Esophagus squamous epithelium (tissue), 5 donors: ENCODE data around the gene MYOCOS. TPM values are rescaled to one million over a fixed set of nuclear protein-coding genes. Genes with fewer than 3 reads are reported as not detected.

Experiments used
- DNase-seq: peaks from one replicate; lab custom pipeline; 2025; lab: John Stamatoyannopoulos, UW
- H3K27ac ChIP-seq, 4 donors: fragments of 200-600 bp; sonication (generic); one replicate each; pipeline ENCODE4 v1.5.1; 2016 to 2019; ENCODE audit warnings: mild to moderate bottlenecking in 1 of 4
- H3K27me3 ChIP-seq, 4 donors: fragments of 200-600 bp; sonication (generic); 1 replicate in 3 of 4; 2 replicates in 1 of 4; pipeline versions ENCODE4 v1.5.1 to v1.6.0; 2017 to 2021; ENCODE audit warnings: antibody characterized with exemption in 1 of 4
- H3K36me3 ChIP-seq, 3 donors: fragments of 200-600 bp; sonication (generic); one replicate each; pipeline ENCODE4 v1.5.1; 2016 to 2019
- H3K4me1 ChIP-seq, 3 donors: fragments of 200-600 bp; sonication (generic); one replicate each; pipeline ENCODE4 v1.5.1; 2017 to 2019
- H3K4me3 ChIP-seq, 4 donors: fragments of 200-600 bp; sonication (generic); 1 replicate in 3 of 4; 2 replicates in 1 of 4; pipeline ENCODE4 v1.5.1; 2016 to 2019; ENCODE audit warnings: mild to moderate bottlenecking in 2 of 4, moderate library complexity in 1 of 4
- H3K9me3 ChIP-seq, 3 donors: fragments of 200-600 bp; sonication (generic); one replicate each; pipeline ENCODE4 v1.5.1; 2016 to 2019
- CTCF ChIP-seq, 6 experiments: fragments of 450-650 bp in 4 of 6; fragments of 200-600 bp in 2 of 6; sonication (generic) in 2 of 6; IDR thresholded peaks; one replicate each; pipeline ENCODE4 v1.5.1; 2016 to 2019; ENCODE audit warnings: antibody characterized with exemption in 6 of 6, mild to moderate bottlenecking in 4 of 6, moderate library complexity in 4 of 6
- POLR2A ChIP-seq, 4 donors: fragments of 450-650 bp; IDR thresholded peaks; one replicate each; pipeline ENCODE4 v1.6.1; 2017; ENCODE audit warnings: antibody characterized with exemption in 4 of 4, mild to moderate bottlenecking in 4 of 4, moderate library complexity in 3 of 4
- WGBS, 2 donors: methylation state at CpG; one replicate each; pipeline ENCODE4 v1.1.5; 2018; 5-methylcytosine and 5-hydroxymethylcytosine counted together
- intact Hi-C: fragments of 100-400 bp; cut with DNase I; formaldehyde crosslinking; loops from one replicate; pipeline ENCODE4 v1.15.0; 2022
- total RNA-seq, 4 donors: library from RNA; depleted of rRNA; stranded (reverse); fragments of >200 nt; gene quantifications; one replicate each; pipeline ENCODE4 v1.1.0, GENCODE V29; 2016
- donor health status: DM: yes; HTN: yes; CAD: no.

MYOCOS gene
- total RNA-seq, 4 donors from 2014 or later: not detected

DNA sequence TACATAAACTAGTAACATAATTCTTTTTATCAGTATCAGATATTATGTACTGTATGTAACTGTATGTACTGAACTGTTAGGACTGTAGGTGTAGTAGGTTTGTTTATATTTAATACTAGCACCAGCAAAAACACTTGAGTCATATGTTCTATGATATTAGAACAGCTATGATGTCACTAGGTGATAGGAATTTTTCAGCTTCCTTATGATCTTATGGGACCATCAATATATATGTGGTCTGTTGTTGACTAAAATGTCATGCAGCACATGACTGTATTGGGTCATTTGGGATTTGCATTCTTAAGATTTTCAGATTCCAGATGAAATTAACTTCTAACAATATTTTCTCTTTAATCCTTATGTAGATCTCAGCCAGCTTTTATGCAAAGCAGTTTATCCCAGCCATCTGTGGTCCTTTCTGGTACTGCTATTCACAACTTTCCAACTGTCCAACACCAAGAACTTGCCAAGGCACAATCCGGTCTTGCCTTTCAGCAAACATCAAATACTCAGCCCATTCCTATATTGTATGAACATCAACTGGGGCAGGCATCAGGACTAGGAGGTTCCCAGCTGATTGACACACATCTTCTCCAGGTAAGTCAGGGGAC, 38.3 kb upstream of the MYOCOS start:
- intact Hi-C loops: no loop called here
- Histone ChIP-seq H3K4me1 (no peaks in the 10 kb centered on the region), H3K9me3 (no peaks in the 10 kb centered on the region), H3K36me3 (peaks cover 0 to 100% (median 26%) of the 10 kb centered on the region in 3 donors), H3K27me3 (no peaks in the 10 kb centered on the region), H3K27ac (no peak overlapping the region), H3K4me3 (no peak overlapping the region)
- DNase-seq: no peak
- WGBS, 2 donors: 33% methylated on average over 1 of the region's 1 CpG; no CpG with 5 or more reads in 1 of the 2 donors
- TF ChIP-seq CTCF (IDR thresholded peaks at IDR 0.05): no peak
- no peak for TF ChIP-seq POLR2A (IDR thresholded peaks at IDR 0.05)

DNA sequence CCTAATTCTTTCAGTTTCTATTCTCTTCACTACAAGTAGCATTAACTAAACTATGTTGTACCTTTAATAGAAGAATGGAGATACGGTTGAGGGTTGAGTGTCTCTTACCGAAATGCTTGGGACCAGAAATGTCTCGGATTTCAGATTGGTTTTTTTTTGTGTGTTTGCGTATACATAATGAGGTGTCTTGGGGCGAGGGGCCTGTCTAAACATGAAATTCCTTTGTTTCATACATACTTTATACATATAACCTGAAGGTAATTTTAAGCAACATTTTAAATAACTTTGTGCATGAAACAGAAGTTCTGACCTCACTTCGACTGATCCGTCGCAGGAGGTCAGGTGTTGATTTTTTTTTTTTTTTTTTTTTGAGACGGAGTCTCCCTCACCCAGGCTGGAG, 36.3 kb upstream of the MYOCOS start:
- no peaks in the 10 kb centered on the region for H3K4me1 ChIP-seq
- no peaks in the 10 kb centered on the region for H3K9me3 ChIP-seq
- no peak overlapping the region for H3K27ac ChIP-seq
- DNase-seq: no peak
- no peaks in the 10 kb centered on the region for H3K27me3 ChIP-seq
- intact Hi-C loops: no loop called here
- no peak overlapping the region for H3K4me3 ChIP-seq
- TF ChIP-seq CTCF (IDR thresholded peaks at IDR 0.05) (no peak), POLR2A (IDR thresholded peaks at IDR 0.05) (no peak)
- H3K36me3 ChIP-seq: peaks cover 0 to 100% (median 26%) of the 10 kb centered on the region in 3 donors
- WGBS, 2 donors: 44 to 54% methylated on average over 9 of the region's 9 CpGs

DNA sequence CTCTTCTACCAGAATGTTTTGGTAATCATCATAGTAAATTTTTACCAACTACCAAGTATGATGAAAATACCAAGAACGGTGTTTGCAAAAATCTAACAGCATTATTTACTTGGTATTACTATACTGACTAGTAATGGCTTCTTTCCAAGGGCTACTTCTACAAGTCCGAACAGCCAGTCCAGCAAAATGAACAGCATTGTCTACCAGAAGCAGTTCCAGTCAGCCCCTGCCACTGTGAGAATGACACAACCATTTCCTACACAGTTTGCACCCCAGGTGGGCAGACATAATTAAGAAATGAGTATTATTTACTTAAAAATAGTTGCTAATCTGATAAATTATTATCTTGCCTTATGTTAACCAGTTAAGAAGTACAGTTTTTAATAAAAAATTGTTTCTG, 33.8 kb upstream of the MYOCOS start:
- Histone ChIP-seq H3K27me3 (no peaks in the 10 kb centered on the region), H3K4me3 (no peak overlapping the region), H3K36me3 (peaks cover 12 to 100% (median 33%) of the 10 kb centered on the region in 3 donors), H3K9me3 (no peaks in the 10 kb centered on the region), H3K27ac (no peak overlapping the region), H3K4me1 (no peaks in the 10 kb centered on the region)
- WGBS, 2 donors: 80 to 96% methylated on average over 2 of the region's 2 CpGs
- intact Hi-C loops: no loop called here
- no peak for DNase-seq
- TF ChIP-seq POLR2A (IDR thresholded peaks at IDR 0.05) (no peak), CTCF (IDR thresholded peaks at IDR 0.05) (no peak)

GRCh38 chr1:171590022-171590421, 32.0 kb upstream of the MYOCOS start:
- Histone ChIP-seq H3K36me3 (peaks cover 12 to 100% (median 32%) of the 10 kb centered on the region in 3 donors), H3K27ac (no peak overlapping the region), H3K4me1 (no peaks in the 10 kb centered on the region), H3K9me3 (no peaks in the 10 kb centered on the region), H3K4me3 (no peak overlapping the region), H3K27me3 (no peaks in the 10 kb centered on the region)
- 35 to 64% methylated on average over 1 of the region's 1 CpG for WGBS, 2 donors
- intact Hi-C loops: no loop called here
- TF ChIP-seq POLR2A (IDR thresholded peaks at IDR 0.05) (no peak), CTCF (IDR thresholded peaks at IDR 0.05) (no peak)
- no peak for DNase-seq

DNA sequence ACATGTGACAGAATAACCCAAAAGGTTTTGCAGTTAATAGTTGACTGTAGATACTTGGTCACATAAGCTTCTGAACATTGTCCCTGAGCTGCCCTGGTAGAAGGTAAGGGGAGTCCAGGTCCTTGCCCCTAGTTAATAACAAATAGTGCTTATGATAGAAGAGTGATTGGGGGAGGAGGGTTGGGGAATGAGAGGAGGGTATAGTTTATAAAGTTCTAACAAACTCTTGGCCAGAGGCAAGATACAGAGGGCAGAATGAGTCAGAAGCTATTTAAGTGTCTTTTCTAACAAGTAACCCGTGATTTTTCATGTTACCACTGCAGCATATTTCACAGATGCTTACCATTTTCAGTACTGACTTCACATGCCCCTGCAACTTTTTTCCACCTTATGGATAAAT, 26.7 kb upstream of the MYOCOS start:
- Histone ChIP-seq H3K27ac (no peak overlapping the region), H3K27me3 (no peaks in the 10 kb centered on the region), H3K36me3 (peaks cover 12 to 62% (median 17%) of the 10 kb centered on the region in 3 donors), H3K4me3 (no peak overlapping the region), H3K9me3 (no peaks in the 10 kb centered on the region), H3K4me1 (no peaks in the 10 kb centered on the region)
- no peak for DNase-seq
- TF ChIP-seq CTCF (IDR thresholded peaks at IDR 0.05) (no peak), POLR2A (IDR thresholded peaks at IDR 0.05) (no peak)
- WGBS, 2 donors: 31 to 70% methylated on average over 1 of the region's 1 CpG
- intact Hi-C loops: no loop called here
